CD4-positive, alpha-beta T cell treated with Interleukin-12 subunit alpha and Interleukin-12 subunit beta, for 1 hour (primary cell): Measurements from ENCODE around the gene HNRNPH2.

Source experiments
- DNase-seq: peaks from one replicate; pipeline ENCODE4 v3.0.0-alpha.2; 2020

HNRNPH2 gene

GRCh38 chrX:101407748-101408531, at the start of gene HNRNPH2, which contains the start of gene GLA:
Gene HNRNPH2, plus strand, starts transcription at chrX:101408222. Its CDS starts 3,767 bp downstream, at chrX:101411989.
Gene GLA, minus strand, starts transcription at chrX:101407925. Its CDS starts 22 bp downstream, at chrX:101407903.
- DNase-seq, result peak; percentile 93

- DNase-seq, result no peak
Measured at GRCh38 chrX:101359966-101360365, 48.1 kb upstream of the HNRNPH2 start.

GRCh38 chrX:101360390-101360789, 47.6 kb upstream of the HNRNPH2 start:
- DNase-seq, result no peak

GRCh38 chrX:101362116-101362515, 45.9 kb upstream of the HNRNPH2 start:
- DNase-seq, result no peak

- no peak for DNase-seq
Measured at GRCh38 chrX:101362757-101363156, 45.3 kb upstream of the HNRNPH2 start.

GRCh38 chrX:101365301-101365795, 42.7 kb upstream of the HNRNPH2 start:
- DNase-seq, result no peak

- DNase-seq, result no peak
Measured at GRCh38 chrX:101368800-101369199, 39.2 kb upstream of the HNRNPH2 start.

GRCh38 chrX:101369687-101370086, 38.3 kb upstream of the HNRNPH2 start:
- no peak for DNase-seq

- no peak for DNase-seq
Measured at GRCh38 chrX:101370888-101371504, 37.0 kb upstream of the HNRNPH2 start.

- no peak for DNase-seq
Measured at GRCh38 chrX:101377547-101377946, 30.5 kb upstream of the HNRNPH2 start.

GRCh38 chrX:101383679-101384205, 24.3 kb upstream of the HNRNPH2 start:
- no peak for DNase-seq

- DNase-seq, result no peak
Measured at GRCh38 chrX:101385026-101385684, 22.9 kb upstream of the HNRNPH2 start.

GRCh38 chrX:101385795-101386541, 22.1 kb upstream of the HNRNPH2 start, which contains the start of gene BTK:
Gene BTK, minus strand, starts transcription at chrX:101386191. Its CDS starts 10,907 bp downstream, at chrX:101375284.
- DNase-seq, result no peak

- DNase-seq, result no peak
Measured at GRCh38 chrX:101386542-101386885, 21.5 kb upstream of the HNRNPH2 start.

- DNase-seq, result no peak
Measured at GRCh38 chrX:101388604-101389003, 19.4 kb upstream of the HNRNPH2 start.

GRCh38 chrX:101390664-101391525, 17.1 kb upstream of the HNRNPH2 start, which contains the start of gene RPL36A:
Gene RPL36A, plus strand, starts transcription at chrX:101391011. Its CDS starts 33 bp downstream, at chrX:101391044.
- peak; percentile 85 for DNase-seq

- no peak for DNase-seq
Measured at GRCh38 chrX:101391831-101392230, 16.2 kb upstream of the HNRNPH2 start.

GRCh38 chrX:101393530-101394305, 14.3 kb upstream of the HNRNPH2 start:
- no peak for DNase-seq

GRCh38 chrX:101394372-101394771, 13.7 kb upstream of the HNRNPH2 start:
- no peak for DNase-seq

GRCh38 chrX:101395789-101396188, 12.2 kb upstream of the HNRNPH2 start:
- DNase-seq, result no peak

- DNase-seq, result no peak
Measured at GRCh38 chrX:101397779-101398178, 10.2 kb upstream of the HNRNPH2 start.
